ENCODE measurements around the gene FGD4.
"Not testable (repeated sequence)": the region's sequence is repeated elsewhere in the genome, so short reads cannot be mapped to it uniquely, and the experiment has no call there.

The FGD4 gene

GRCh38 chr12:32526343-32526742, 127.0 kb downstream of the FGD4 start:
- not testable (repeated sequence) for FAIRE-seq

GRCh38 chr12:32532422-32532821, 133.1 kb downstream of the FGD4 start:
- FAIRE-seq = no peak

- no peak for FAIRE-seq
Measured at GRCh38 chr12:32532951-32533350, 133.6 kb downstream of the FGD4 start.

GRCh38 chr12:32533506-32533905, 134.1 kb downstream of the FGD4 start:
- not testable (repeated sequence) for FAIRE-seq

- no peak for FAIRE-seq
Measured at GRCh38 chr12:32533971-32534590, 134.7 kb downstream of the FGD4 start.

- no peak for FAIRE-seq
Measured at GRCh38 chr12:32534698-32535097, 135.3 kb downstream of the FGD4 start.

GRCh38 chr12:32535288-32535999, 136.1 kb downstream of the FGD4 start:
- FAIRE-seq = no peak

- no peak for FAIRE-seq
Measured at GRCh38 chr12:32536000-32536345, 136.6 kb downstream of the FGD4 start.

GRCh38 chr12:32541754-32542374, 142.5 kb downstream of the FGD4 start:
- FAIRE-seq = no peak

GRCh38 chr12:32542428-32543229, 143.3 kb downstream of the FGD4 start:
- no peak for FAIRE-seq

GRCh38 chr12:32544893-32545292, 145.5 kb downstream of the FGD4 start:
- no peak for FAIRE-seq

- no peak for FAIRE-seq
Measured at GRCh38 chr12:32545413-32545980, 146.1 kb downstream of the FGD4 start.

GRCh38 chr12:32546272-32546671, 146.9 kb downstream of the FGD4 start:
- FAIRE-seq = no peak

GRCh38 chr12:32548691-32549281, 149.4 kb downstream of the FGD4 start:
- FAIRE-seq = no peak

- no peak for FAIRE-seq
Measured at GRCh38 chr12:32549675-32550079, 150.3 kb downstream of the FGD4 start.

GRCh38 chr12:32551058-32551457, 151.7 kb downstream of the FGD4 start:
- FAIRE-seq = no peak

GRCh38 chr12:32558903-32559302, 159.5 kb downstream of the FGD4 start:
- FAIRE-seq = no peak

GRCh38 chr12:32559434-32559833, 160.1 kb downstream of the FGD4 start:
- FAIRE-seq = no peak

GRCh38 chr12:32560520-32560919, 161.2 kb downstream of the FGD4 start:
- no peak for FAIRE-seq

- FAIRE-seq = no peak
Measured at GRCh38 chr12:32561931-32562341, 162.6 kb downstream of the FGD4 start.

- FAIRE-seq = not testable (repeated sequence)
Measured at GRCh38 chr12:32562413-32562812, 163.1 kb downstream of the FGD4 start.

GRCh38 chr12:32566663-32567295, 167.4 kb downstream of the FGD4 start:
- FAIRE-seq = no peak
